ENCODE results near the gene FADS1.

Gene FADS1

GRCh38 chr11:61811831-61812230 lies 5.0 kb downstream of the FADS1 start:
- no peak overlapping the region for H3K4me3 ChIP-seq (ENCODE audit: low read depth, low read length)
- no peak for TF ChIP-seq CTCF (IDR thresholded peaks at IDR 0.05; ENCODE audit: borderline replicate concordance, insufficient read depth, low read depth, low read length)

GRCh38 chr11:61810671-61811175 lies 6.1 kb downstream of the FADS1 start:
- TF ChIP-seq CTCF (IDR thresholded peaks at IDR 0.05; ENCODE audit: borderline replicate concordance, insufficient read depth, low read depth, low read length), result no peak
- H3K4me3 ChIP-seq (ENCODE audit: low read depth, low read length), result no peak overlapping the region

GRCh38 chr11:61806785-61807184 lies 10.0 kb downstream of the FADS1 start:
- no peak overlapping the region for H3K4me3 ChIP-seq (ENCODE audit: low read depth, low read length)
- no peak for TF ChIP-seq CTCF (IDR thresholded peaks at IDR 0.05; ENCODE audit: borderline replicate concordance, insufficient read depth, low read depth, low read length)

GRCh38 chr11:61805146-61805545 lies 11.7 kb downstream of the FADS1 start:
- no peak overlapping the region for H3K4me3 ChIP-seq (ENCODE audit: low read depth, low read length)
- no peak for TF ChIP-seq CTCF (IDR thresholded peaks at IDR 0.05; ENCODE audit: borderline replicate concordance, insufficient read depth, low read depth, low read length)

- H3K4me3 ChIP-seq (ENCODE audit: low read depth, low read length), result no peak overlapping the region
- no peak for TF ChIP-seq CTCF (IDR thresholded peaks at IDR 0.05; ENCODE audit: borderline replicate concordance, insufficient read depth, low read depth, low read length)
Observed at GRCh38 chr11:61803889-61804647, 12.7 kb downstream of the FADS1 start.

GRCh38 chr11:61802605-61803004 lies 14.2 kb downstream of the FADS1 start:
- TF ChIP-seq CTCF (IDR thresholded peaks at IDR 0.05; ENCODE audit: borderline replicate concordance, insufficient read depth, low read depth, low read length), result no peak

More at GRCh38 chr11:61802605-61803004, 14.2 kb downstream of the FADS1 start:
- no peak overlapping the region for H3K4me3 ChIP-seq (ENCODE audit: low read depth, low read length)
